GM19324 (cell line): ENCODE data around the gene ARHGEF17.

ENCODE experiments used
- ATAC-seq: cut with Tn5 transposase; IDR thresholded peaks from one replicate; pipeline ENCODE4 v1.9.1; 2021; ENCODE audit warnings: mild to moderate bottlenecking, moderate library complexity; ENCODE audit not compliant: unreplicated experiment, low FRiP score

Gene ARHGEF17

GRCh38 chr11:73326929-73327811, 19.1 kb downstream of the ARHGEF17 start:
- no peak for ATAC-seq

- no peak for ATAC-seq
Measured at GRCh38 chr11:73327812-73328364, 19.8 kb downstream of the ARHGEF17 start.

- ATAC-seq, result no peak
Measured at GRCh38 chr11:73330569-73331093, 22.6 kb downstream of the ARHGEF17 start.

- ATAC-seq, result no peak
Measured at GRCh38 chr11:73331138-73331916, 23.3 kb downstream of the ARHGEF17 start.

GRCh38 chr11:73333173-73333572, 25.1 kb downstream of the ARHGEF17 start:
- ATAC-seq, result no peak

GRCh38 chr11:73333640-73334383, 25.7 kb downstream of the ARHGEF17 start:
- no peak for ATAC-seq

- ATAC-seq, result no peak
Measured at GRCh38 chr11:73334384-73335203, 26.5 kb downstream of the ARHGEF17 start.

GRCh38 chr11:73335204-73335923, 27.3 kb downstream of the ARHGEF17 start:
- ATAC-seq, result no peak

GRCh38 chr11:73337846-73338245, 29.8 kb downstream of the ARHGEF17 start:
- no peak for ATAC-seq

GRCh38 chr11:73338279-73338678, 30.2 kb downstream of the ARHGEF17 start:
- ATAC-seq, result no peak

GRCh38 chr11:73340164-73340563, 32.1 kb downstream of the ARHGEF17 start:
- ATAC-seq, result no peak

- ATAC-seq, result no peak
Measured at GRCh38 chr11:73342633-73343032, 34.6 kb downstream of the ARHGEF17 start.

- ATAC-seq, result no peak
Measured at GRCh38 chr11:73343076-73343873, 35.2 kb downstream of the ARHGEF17 start.

- no peak for ATAC-seq
Measured at GRCh38 chr11:73344191-73344607, 36.1 kb downstream of the ARHGEF17 start.

- no peak for ATAC-seq
Measured at GRCh38 chr11:73345481-73346160, 37.5 kb downstream of the ARHGEF17 start.

- ATAC-seq, result no peak
Measured at GRCh38 chr11:73346186-73346935, 38.3 kb downstream of the ARHGEF17 start.

GRCh38 chr11:73347067-73347466, 39.0 kb downstream of the ARHGEF17 start:
- ATAC-seq, result no peak
